Tibial nerve (tissue), 4 donors: ENCODE data around the gene LOXHD1. TPM values are rescaled to one million over a fixed set of nuclear protein-coding genes. Genes with fewer than 3 reads are reported as not detected.

Experiments
- DNase-seq, 2 donors: peaks; one replicate each; pipeline ENCODE4 v3.0.0-alpha.2; 2019; ENCODE audit warnings: low spot score in 2 of 2
- H3K27ac ChIP-seq, 4 donors: fragments of 200-600 bp; sonication (generic) in 3 of 4; one replicate each; pipeline ENCODE4 v1.5.1; 2017 to 2019; ENCODE audit warnings: mild to moderate bottlenecking in 1 of 4
- H3K27me3 ChIP-seq, 2 donors: fragments of 200-600 bp; sonication (generic) in 1 of 2; one replicate each; pipeline versions ENCODE4 v1.5.1 to v1.6.0; 2017 to 2019
- H3K36me3 ChIP-seq, 3 donors: fragments of 200-600 bp; sonication (generic); one replicate each; pipeline ENCODE4 v1.5.1; 2018 to 2019
- H3K4me1 ChIP-seq, 4 donors: fragments of 200-600 bp; sonication (generic) in 3 of 4; one replicate each; pipeline ENCODE4 v1.5.1; 2017 to 2019
- H3K4me3 ChIP-seq, 4 donors: fragments of 200-600 bp; sonication (generic) in 3 of 4; one replicate each; pipeline ENCODE4 v1.5.1; 2017 to 2019; ENCODE audit warnings: mild to moderate bottlenecking in 1 of 4, moderate library complexity in 1 of 4
- H3K9me3 ChIP-seq, 4 donors: fragments of 200-600 bp; sonication (generic) in 3 of 4; one replicate each; pipeline ENCODE4 v1.5.1; 2017 to 2019
- CTCF ChIP-seq, 5 experiments: fragments of 200-600 bp in 3 of 5; fragments of 450-650 bp in 2 of 5; sonication (generic) in 3 of 5; IDR thresholded peaks; one replicate each; pipeline ENCODE4 v1.5.1; 2016 to 2019; ENCODE audit warnings: antibody characterized with exemption in 5 of 5, mild to moderate bottlenecking in 3 of 5, moderate library complexity in 2 of 5
- EP300 ChIP-seq, 2 donors: sonication (generic); formaldehyde crosslinking; IDR thresholded peaks; one replicate each; pipeline ENCODE4 v1.6.1; 2017; ENCODE audit warnings: antibody characterized with exemption in 2 of 2, mild to moderate bottlenecking in 1 of 2
- POLR2A ChIP-seq, 2 donors: fragments of 450-650 bp; IDR thresholded peaks; one replicate each; pipeline ENCODE4 v1.6.1; 2017; ENCODE audit warnings: antibody characterized with exemption in 2 of 2, mild to moderate bottlenecking in 2 of 2, moderate library complexity in 2 of 2
- WGBS, 2 donors: methylation state at CpG; one replicate each; pipeline ENCODE4 v1.1.5; 2018; 5-methylcytosine and 5-hydroxymethylcytosine counted together
- total RNA-seq, 4 donors: library from RNA; depleted of rRNA; stranded (reverse); fragments of >200 nt; gene quantifications; one replicate each; pipeline ENCODE4 v1.1.0, GENCODE V29; 2016

Gene LOXHD1
- total RNA-seq, 4 donors from 2014 or later = under 0.01 to 0.44 (median 0.21) TPM; not detected in 1

- Histone ChIP-seq H3K9me3 (no peaks in the 10 kb centered on the region), H3K4me3 (no peak overlapping the region), H3K27ac (no peak overlapping the region), H3K36me3 (no peaks in the 10 kb centered on the region), H3K4me1 (no peaks in the 10 kb centered on the region), H3K27me3 (no peaks in the 10 kb centered on the region)
- no peak for TF ChIP-seq EP300 (IDR thresholded peaks at IDR 0.05)
- TF ChIP-seq CTCF (IDR thresholded peaks at IDR 0.05) = no peak
- no peak for TF ChIP-seq POLR2A (IDR thresholded peaks at IDR 0.05)
- 68 to 77% methylated on average over 7 of the region's 7 CpGs for WGBS, 2 donors
- no peak for DNase-seq
These were observed 87.8 kb downstream of the LOXHD1 start for GRCh38 chr18:46569211-46569610.

GRCh38 chr18:46567196-46567595, 89.8 kb downstream of the LOXHD1 start:
- no peaks in the 10 kb centered on the region for H3K9me3 ChIP-seq

GRCh38 chr18:46566111-46566510, 90.9 kb downstream of the LOXHD1 start:
- Histone ChIP-seq H3K4me3 (no peak overlapping the region), H3K4me1 (no peaks in the 10 kb centered on the region), H3K27ac (no peak overlapping the region), H3K9me3 (no peaks in the 10 kb centered on the region), H3K36me3 (no peaks in the 10 kb centered on the region), H3K27me3 (no peaks in the 10 kb centered on the region)
- TF ChIP-seq EP300 (IDR thresholded peaks at IDR 0.05) = no peak
- no peak for TF ChIP-seq CTCF (IDR thresholded peaks at IDR 0.05)
- no peak for TF ChIP-seq POLR2A (IDR thresholded peaks at IDR 0.05)
- DNase-seq = no peak
- 82 to 93% methylated on average over 10 of the region's 10 CpGs for WGBS, 2 donors

More at GRCh38 chr18:46567196-46567595, 89.8 kb downstream of the LOXHD1 start:
- DNase-seq = no peak
- TF ChIP-seq CTCF (IDR thresholded peaks at IDR 0.05) (no peak), POLR2A (IDR thresholded peaks at IDR 0.05) (no peak), EP300 (IDR thresholded peaks at IDR 0.05) (no peak)
- Histone ChIP-seq H3K4me1 (no peaks in the 10 kb centered on the region), H3K27ac (no peak overlapping the region), H3K4me3 (no peak overlapping the region), H3K36me3 (no peaks in the 10 kb centered on the region), H3K27me3 (no peaks in the 10 kb centered on the region)
- 57 to 62% methylated on average over 2 of the region's 2 CpGs for WGBS, 2 donors

GRCh38 chr18:46565256-46565655, 91.8 kb downstream of the LOXHD1 start:
- Histone ChIP-seq H3K36me3 (no peaks in the 10 kb centered on the region), H3K27ac (no peak overlapping the region), H3K4me1 (no peaks in the 10 kb centered on the region), H3K4me3 (no peak overlapping the region), H3K9me3 (no peaks in the 10 kb centered on the region), H3K27me3 (no peaks in the 10 kb centered on the region)
- TF ChIP-seq CTCF (IDR thresholded peaks at IDR 0.05) (no peak), EP300 (IDR thresholded peaks at IDR 0.05) (no peak), POLR2A (IDR thresholded peaks at IDR 0.05) (no peak)
- WGBS, 2 donors = 47 to 51% methylated on average over 5 of the region's 5 CpGs
- no peak for DNase-seq

GRCh38 chr18:46563317-46563716, 93.7 kb downstream of the LOXHD1 start:
- Histone ChIP-seq H3K4me1 (no peaks in the 10 kb centered on the region), H3K27ac (no peak overlapping the region), H3K9me3 (no peaks in the 10 kb centered on the region), H3K4me3 (no peak overlapping the region), H3K27me3 (no peaks in the 10 kb centered on the region), H3K36me3 (no peaks in the 10 kb centered on the region)
- no peak for DNase-seq
- WGBS, 2 donors = 60 to 64% methylated on average over 4 of the region's 4 CpGs
- TF ChIP-seq CTCF (IDR thresholded peaks at IDR 0.05) (no peak), EP300 (IDR thresholded peaks at IDR 0.05) (no peak), POLR2A (IDR thresholded peaks at IDR 0.05) (no peak)
